B cell (primary cell): ENCODE data around the gene CPS1.

Experiments
- CTCF ChIP-seq: fragments of 200-600 bp; IDR thresholded peaks from one replicate; pipeline ENCODE4 v1.8.0; 2022; ENCODE audit warnings: antibody characterized with exemption, mild to moderate bottlenecking
- EZH2 ChIP-seq: IDR thresholded peaks from 2 replicates; pipeline ENCODE4 v1.6.1; 2012; ENCODE audit warnings: borderline replicate concordance, low read depth, mild to moderate bottlenecking, moderate library complexity, low read length; ENCODE audit not compliant: insufficient read depth, poor library complexity, severe bottlenecking

- TF ChIP-seq CTCF (no peak), EZH2 (no peak)
Observed at GRCh38 chr2:210522399-210522798, 34.0 kb upstream of the CPS1 start.
